Activated T-cell treated with anti-CD3 and anti-CD28 coated beads for 4 hours (primary cell): Measurements from ENCODE around the gene PPARA.

Source experiments
- DNase-seq: peaks from one replicate; pipeline ENCODE4 v3.0.0-alpha.2; 2020

The PPARA gene

GRCh38 chr22:46280063-46280817 is 129.9 kb downstream of the PPARA start:
- DNase-seq = no peak

- no peak for DNase-seq
Observed at GRCh38 chr22:46280999-46281623, 130.8 kb downstream of the PPARA start.

- DNase-seq = no peak
Observed at GRCh38 chr22:46281866-46282678, 131.7 kb downstream of the PPARA start.

GRCh38 chr22:46286006-46286405 is 135.7 kb downstream of the PPARA start:
- no peak for DNase-seq

- DNase-seq = no peak
Observed at GRCh38 chr22:46286941-46287872, 136.9 kb downstream of the PPARA start.

- no peak for DNase-seq
Observed at GRCh38 chr22:46287873-46288751, 137.8 kb downstream of the PPARA start.

GRCh38 chr22:46288846-46289243 is 138.5 kb downstream of the PPARA start:
- DNase-seq = no peak

- no peak for DNase-seq
Observed at GRCh38 chr22:46289244-46289891, 139.0 kb downstream of the PPARA start.

GRCh38 chr22:46290121-46290842 is 140.0 kb downstream of the PPARA start:
- no peak for DNase-seq

- DNase-seq = no peak
Observed at GRCh38 chr22:46290843-46291785, 140.8 kb downstream of the PPARA start.

GRCh38 chr22:46292173-46292572 is 141.8 kb downstream of the PPARA start:
- no peak for DNase-seq

GRCh38 chr22:46292732-46293131 is 142.4 kb downstream of the PPARA start:
- no peak for DNase-seq
